SKM-1 (cell line): Measurements from ENCODE around the gene PRM2.

Experiments used
- DNase-seq: peaks from one replicate; lab custom pipeline; 2025; ENCODE audit not compliant: unreplicated experiment; lab: John Stamatoyannopoulos, UW

Gene PRM2

GRCh38 chr16:11232852-11233726 is 43.2 kb downstream of the PRM2 start:
- DNase-seq = no peak

GRCh38 chr16:11232302-11232851 is 43.9 kb downstream of the PRM2 start:
- no peak for DNase-seq

- no peak for DNase-seq
Measured at GRCh38 chr16:11231367-11231970, 44.8 kb downstream of the PRM2 start.

GRCh38 chr16:11229906-11230305 is 46.4 kb downstream of the PRM2 start:
- no peak for DNase-seq

- no peak for DNase-seq
Measured at GRCh38 chr16:11229432-11229831, 46.8 kb downstream of the PRM2 start.

- no peak for DNase-seq
Measured at GRCh38 chr16:11225677-11226549, 50.4 kb downstream of the PRM2 start.
